Measurements from ENCODE around the gene ACTG1. TPM values are rescaled to one million over a fixed set of nuclear protein-coding genes. Genes with fewer than 3 reads are reported as not detected.
A peak's percentile ranks its signal among the peaks of the same experiment; 100 is the strongest.

Gene ACTG1
- total RNA-seq, 4 donors from 2014 or later: 322 to 934 (median 415) TPM

DNA sequence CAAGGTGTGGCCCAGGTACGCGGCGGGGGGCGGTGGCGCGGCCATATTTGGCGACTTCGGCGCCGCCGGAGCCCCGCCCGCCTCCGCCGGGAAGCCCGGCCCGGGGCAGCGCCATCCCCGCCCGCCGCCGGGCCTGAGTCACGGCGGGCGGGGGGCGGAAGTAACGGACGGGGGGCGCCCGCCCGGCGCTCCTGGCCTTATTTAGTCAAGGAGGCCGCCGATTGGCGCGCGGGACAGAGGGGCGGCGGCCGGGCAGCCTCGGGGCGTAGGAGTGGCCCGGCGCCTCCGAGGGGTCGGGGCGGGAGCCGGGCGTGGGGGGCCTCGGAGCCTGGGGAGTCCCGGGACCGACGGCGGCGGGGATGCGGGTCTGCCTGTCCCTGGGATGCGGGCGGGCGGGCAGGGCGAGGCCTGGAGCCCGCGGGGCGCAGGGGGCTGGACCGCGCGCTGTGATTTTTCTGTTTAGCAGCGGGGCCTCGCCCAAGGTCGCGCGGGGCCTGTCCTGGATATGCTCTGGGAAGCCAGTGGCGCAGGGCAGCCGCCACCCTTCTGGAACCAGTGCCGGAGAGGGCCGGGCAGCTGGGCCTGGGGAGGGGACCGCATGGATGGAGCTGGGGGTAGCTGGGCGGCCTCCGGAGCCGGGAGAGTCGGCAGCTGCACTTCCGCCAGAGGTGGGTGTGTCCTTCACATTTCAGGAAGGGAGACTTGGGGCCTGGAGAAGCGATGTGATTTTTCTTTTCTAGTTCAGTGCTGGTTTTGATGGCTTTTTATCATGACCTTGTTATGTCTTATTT, 2.3 kb upstream of the ACTG1 start:
- in situ Hi-C loops (cut with MboI; ENCODE audit: low sequenced_read_pairs in 4 of 4) (no loop called here), intact Hi-C loops (cut with DNase I; ENCODE audit: low total_unique reads) (loop anchor here (5.0 kb wide), 1 partner anchor 37 kb away; the partner anchor contains the start of gene FAAP100)
- H3K36me3 ChIP-seq: peaks cover 0 to 22% of the 10 kb centered on the region in 2 donors
- H3K27me3 ChIP-seq: peaks cover 0 to 12% (median 4%) of the 10 kb centered on the region in 3 donors
- peak overlapping the region; percentile 76 to 95 (median 86) for H3K4me3 ChIP-seq
- TF ChIP-seq, protein P1, sequence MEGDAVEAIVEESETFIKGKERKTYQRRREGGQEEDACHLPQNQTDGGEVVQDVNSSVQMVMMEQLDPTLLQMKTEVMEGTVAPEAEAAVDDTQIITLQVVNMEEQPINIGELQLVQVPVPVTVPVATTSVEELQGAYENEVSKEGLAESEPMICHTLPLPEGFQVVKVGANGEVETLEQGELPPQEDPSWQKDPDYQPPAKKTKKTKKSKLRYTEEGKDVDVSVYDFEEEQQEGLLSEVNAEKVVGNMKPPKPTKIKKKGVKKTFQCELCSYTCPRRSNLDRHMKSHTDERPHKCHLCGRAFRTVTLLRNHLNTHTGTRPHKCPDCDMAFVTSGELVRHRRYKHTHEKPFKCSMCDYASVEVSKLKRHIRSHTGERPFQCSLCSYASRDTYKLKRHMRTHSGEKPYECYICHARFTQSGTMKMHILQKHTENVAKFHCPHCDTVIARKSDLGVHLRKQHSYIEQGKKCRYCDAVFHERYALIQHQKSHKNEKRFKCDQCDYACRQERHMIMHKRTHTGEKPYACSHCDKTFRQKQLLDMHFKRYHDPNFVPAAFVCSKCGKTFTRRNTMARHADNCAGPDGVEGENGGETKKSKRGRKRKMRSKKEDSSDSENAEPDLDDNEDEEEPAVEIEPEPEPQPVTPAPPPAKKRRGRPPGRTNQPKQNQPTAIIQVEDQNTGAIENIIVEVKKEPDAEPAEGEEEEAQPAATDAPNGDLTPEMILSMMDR (IDR thresholded peaks at IDR 0.05 in 4 of 5, conservative IDR thresholded peaks at IDR 0.05 in 1 of 5): no peak
- peak; percentile 89 for TF ChIP-seq POLR2A (IDR thresholded peaks at IDR 0.05)
- ATAC-seq (peak; percentile 33 to 42), DNase-seq (peak; percentile 61 to 77)
- H3K4me1 ChIP-seq: peaks cover 28 to 44% of the 10 kb centered on the region in 2 donors
- H3K27ac ChIP-seq: peak overlapping the region; percentile 91 to 100 (median 99)
- no peaks in the 10 kb centered on the region for H3K9me3 ChIP-seq

DNA sequence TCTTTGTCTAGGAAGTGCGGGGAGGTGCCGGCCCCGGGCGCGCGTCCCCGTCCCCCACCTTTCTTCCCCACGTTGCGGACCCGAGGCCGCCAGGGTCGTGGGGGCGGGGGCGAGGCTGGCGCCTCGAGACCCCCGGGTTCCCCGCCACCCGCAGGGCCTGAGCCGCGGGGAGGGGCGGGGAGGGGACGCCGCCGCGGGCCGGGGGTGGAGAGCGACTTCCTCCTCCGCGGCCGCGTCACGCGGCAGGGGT, 1.8 kb upstream of the ACTG1 start:
- peaks cover 0 to 7% (median 0%) of the 10 kb centered on the region in 3 donors for H3K27me3 ChIP-seq
- no peaks in the 10 kb centered on the region for H3K9me3 ChIP-seq
- peaks cover 30 to 44% of the 10 kb centered on the region in 2 donors for H3K4me1 ChIP-seq
- intact Hi-C loops (cut with DNase I; ENCODE audit: low total_unique reads) (loop anchor here (5.0 kb wide), 1 partner anchor 38 kb away; the partner anchor contains the start of gene FAAP100), in situ Hi-C loops (cut with MboI; ENCODE audit: low sequenced_read_pairs in 4 of 4) (no loop called here)
- peak overlapping the region; percentile 91 to 100 (median 99) for H3K27ac ChIP-seq
- peaks cover 0 to 27% of the 10 kb centered on the region in 2 donors for H3K36me3 ChIP-seq
- peak overlapping the region; percentile 76 to 95 (median 86) for H3K4me3 ChIP-seq
- DNase-seq (no peak), ATAC-seq (no peak)
- no peak for TF ChIP-seq POLR2A (IDR thresholded peaks at IDR 0.05)

DNA sequence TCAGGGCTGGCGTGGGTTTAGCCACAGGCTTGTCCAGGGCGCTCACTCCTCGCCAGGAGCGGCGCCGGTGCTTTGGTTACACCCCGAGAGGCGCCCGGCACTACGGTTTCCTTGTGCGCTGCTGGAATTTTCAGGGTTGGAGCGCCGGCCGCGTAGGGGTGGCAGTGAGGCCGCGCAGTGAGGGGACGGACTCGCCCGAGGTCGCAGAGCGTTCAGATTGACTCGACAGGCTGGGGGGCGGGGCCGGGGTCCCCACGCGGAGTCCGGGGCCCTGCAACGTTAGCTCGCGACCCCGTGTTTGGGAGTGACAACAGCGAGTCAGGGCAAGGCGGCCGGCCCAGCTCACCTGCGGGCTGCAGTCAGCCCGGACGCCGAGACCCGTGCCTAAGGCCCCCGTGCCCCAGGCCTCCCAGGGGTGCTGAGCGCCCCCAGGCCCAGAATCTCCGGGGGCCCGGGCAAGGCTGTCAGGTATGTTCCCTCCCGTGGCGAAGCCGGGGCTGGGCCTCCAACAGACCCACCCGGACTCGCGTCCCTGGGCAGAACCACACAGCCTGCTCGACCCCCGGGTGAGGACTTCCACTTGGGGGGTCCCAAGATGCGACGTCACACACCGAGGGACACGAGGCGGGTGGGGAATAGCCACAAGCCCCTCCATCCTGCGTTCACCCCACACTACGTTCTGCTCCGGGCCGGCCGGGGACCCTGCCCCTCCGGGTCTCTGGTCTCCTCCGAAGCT, 1.3 kb upstream of the ACTG1 start:
- in situ Hi-C loops (cut with MboI; ENCODE audit: low sequenced_read_pairs in 4 of 4) (no loop called here), intact Hi-C loops (cut with DNase I; ENCODE audit: low total_unique reads) (loop anchor here (2.0 to 5.0 kb wide), 2 partner anchors 38 to 119 kb away; partner anchors contain the start of genes BAHCC1 and FAAP100)
- Histone ChIP-seq H3K27ac (peak overlapping the region; percentile 91 to 100 (median 99)), H3K9me3 (no peaks in the 10 kb centered on the region), H3K4me3 (peak overlapping the region; percentile 76 to 95 (median 86)), H3K27me3 (peaks cover 0 to 4% (median 0%) of the 10 kb centered on the region in 3 donors), H3K36me3 (peaks cover 0 to 30% of the 10 kb centered on the region in 2 donors), H3K4me1 (peaks cover 30 to 45% of the 10 kb centered on the region in 2 donors)
- ATAC-seq (peak; percentile 33 to 48), DNase-seq (peak; percentile 36 to 67)
- TF ChIP-seq POLR2A (IDR thresholded peaks at IDR 0.05): no peak
- TF ChIP-seq, protein P1 (IDR thresholded peaks at IDR 0.05 in 4 of 5, conservative IDR thresholded peaks at IDR 0.05 in 1 of 5): no peak

DNA sequence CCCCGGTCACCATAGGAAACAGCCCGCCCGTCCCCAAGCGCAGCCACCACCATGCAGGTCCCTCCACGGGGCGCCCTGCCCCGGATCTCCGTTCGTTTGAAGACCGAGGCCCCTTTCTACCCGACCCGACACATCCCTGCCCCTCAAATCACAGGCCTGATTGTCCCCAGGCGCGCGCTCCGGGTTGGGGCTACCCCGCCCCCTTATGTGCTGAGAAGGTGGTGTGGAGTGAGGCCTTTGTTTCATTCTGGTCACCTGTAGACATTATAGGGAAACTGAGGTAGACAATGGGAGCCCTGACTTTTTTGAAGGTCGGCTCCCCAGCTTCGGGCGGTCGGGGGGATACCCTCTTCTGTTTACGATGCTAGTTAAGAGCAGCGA, 763 bp upstream of the ACTG1 start:
- Histone ChIP-seq H3K27ac (peak overlapping the region; percentile 91 to 100 (median 99)), H3K4me1 (peaks cover 30 to 44% of the 10 kb centered on the region in 2 donors), H3K4me3 (peak overlapping the region; percentile 76 to 95 (median 86)), H3K36me3 (peaks cover 0 to 30% of the 10 kb centered on the region in 2 donors), H3K27me3 (peaks cover 0 to 2% (median 0%) of the 10 kb centered on the region in 3 donors), H3K9me3 (no peaks in the 10 kb centered on the region)
- in situ Hi-C loops (cut with MboI; ENCODE audit: low sequenced_read_pairs in 4 of 4) (no loop called here), intact Hi-C loops (cut with DNase I; ENCODE audit: low total_unique reads) (loop anchor here (2.0 to 5.0 kb wide), 2 partner anchors 39 to 119 kb away; partner anchors contain the start of genes BAHCC1 and FAAP100)
- TF ChIP-seq POLR2A (IDR thresholded peaks at IDR 0.05): no peak
- TF ChIP-seq, protein P1 (IDR thresholded peaks at IDR 0.05 in 4 of 5, conservative IDR thresholded peaks at IDR 0.05 in 1 of 5): no peak
- DNase-seq: peak; percentile 40 to 64
- ATAC-seq: peak; percentile 48 to 51
